GM23338 (cell line): ENCODE data around the gene CDK3.

Experiments
- CREB1 ChIP-seq: fragments of 250-450 bp; sonication (Bioruptor Pico); IDR thresholded peaks from 2 replicates; pipeline ENCODE4 v1.5.0; 2020; ENCODE audit warnings: low read depth, mild to moderate bottlenecking, moderate library complexity
- EZH2 ChIP-seq: fragments of 200-600 bp; sonication (generic); IDR thresholded peaks from one replicate; pipeline ENCODE4 v1.8.0; 2017; ENCODE audit warnings: antibody characterized with exemption, mild to moderate bottlenecking, low read depth; ENCODE audit not compliant: unreplicated experiment
- POLR2AphosphoS5 ChIP-seq: IDR thresholded peaks from 2 replicates; pipeline ENCODE4 v1.6.1; 2016; ENCODE audit warnings: antibody characterized with exemption, low read depth
- TF ChIP-seq, protein P1 (sequence below), 2 experiments: fragments of 200-600 bp in 1 of 2; sonication (generic) in 1 of 2; conservative IDR thresholded peaks; 2 replicates each; pipeline versions ENCODE4 v1.5.1 to v1.6.1; 2016 to 2017; ENCODE audit warnings: antibody characterized with exemption in 2 of 2, low read depth in 2 of 2, mild to moderate bottlenecking in 2 of 2, moderate library complexity in 1 of 2
- TF ChIP-seq, protein P2 (sequence below): IDR thresholded peaks from one replicate; pipeline ENCODE4 v1.6.1; 2018; ENCODE audit warnings: antibody characterized with exemption; ENCODE audit not compliant: unreplicated experiment

- TF ChIP-seq, protein P1, sequence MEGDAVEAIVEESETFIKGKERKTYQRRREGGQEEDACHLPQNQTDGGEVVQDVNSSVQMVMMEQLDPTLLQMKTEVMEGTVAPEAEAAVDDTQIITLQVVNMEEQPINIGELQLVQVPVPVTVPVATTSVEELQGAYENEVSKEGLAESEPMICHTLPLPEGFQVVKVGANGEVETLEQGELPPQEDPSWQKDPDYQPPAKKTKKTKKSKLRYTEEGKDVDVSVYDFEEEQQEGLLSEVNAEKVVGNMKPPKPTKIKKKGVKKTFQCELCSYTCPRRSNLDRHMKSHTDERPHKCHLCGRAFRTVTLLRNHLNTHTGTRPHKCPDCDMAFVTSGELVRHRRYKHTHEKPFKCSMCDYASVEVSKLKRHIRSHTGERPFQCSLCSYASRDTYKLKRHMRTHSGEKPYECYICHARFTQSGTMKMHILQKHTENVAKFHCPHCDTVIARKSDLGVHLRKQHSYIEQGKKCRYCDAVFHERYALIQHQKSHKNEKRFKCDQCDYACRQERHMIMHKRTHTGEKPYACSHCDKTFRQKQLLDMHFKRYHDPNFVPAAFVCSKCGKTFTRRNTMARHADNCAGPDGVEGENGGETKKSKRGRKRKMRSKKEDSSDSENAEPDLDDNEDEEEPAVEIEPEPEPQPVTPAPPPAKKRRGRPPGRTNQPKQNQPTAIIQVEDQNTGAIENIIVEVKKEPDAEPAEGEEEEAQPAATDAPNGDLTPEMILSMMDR (conservative IDR thresholded peaks at IDR 0.05; ENCODE audit: low read depth in 2 of 2) = no peak
- no peak for TF ChIP-seq EZH2
- TF ChIP-seq, protein P2, sequence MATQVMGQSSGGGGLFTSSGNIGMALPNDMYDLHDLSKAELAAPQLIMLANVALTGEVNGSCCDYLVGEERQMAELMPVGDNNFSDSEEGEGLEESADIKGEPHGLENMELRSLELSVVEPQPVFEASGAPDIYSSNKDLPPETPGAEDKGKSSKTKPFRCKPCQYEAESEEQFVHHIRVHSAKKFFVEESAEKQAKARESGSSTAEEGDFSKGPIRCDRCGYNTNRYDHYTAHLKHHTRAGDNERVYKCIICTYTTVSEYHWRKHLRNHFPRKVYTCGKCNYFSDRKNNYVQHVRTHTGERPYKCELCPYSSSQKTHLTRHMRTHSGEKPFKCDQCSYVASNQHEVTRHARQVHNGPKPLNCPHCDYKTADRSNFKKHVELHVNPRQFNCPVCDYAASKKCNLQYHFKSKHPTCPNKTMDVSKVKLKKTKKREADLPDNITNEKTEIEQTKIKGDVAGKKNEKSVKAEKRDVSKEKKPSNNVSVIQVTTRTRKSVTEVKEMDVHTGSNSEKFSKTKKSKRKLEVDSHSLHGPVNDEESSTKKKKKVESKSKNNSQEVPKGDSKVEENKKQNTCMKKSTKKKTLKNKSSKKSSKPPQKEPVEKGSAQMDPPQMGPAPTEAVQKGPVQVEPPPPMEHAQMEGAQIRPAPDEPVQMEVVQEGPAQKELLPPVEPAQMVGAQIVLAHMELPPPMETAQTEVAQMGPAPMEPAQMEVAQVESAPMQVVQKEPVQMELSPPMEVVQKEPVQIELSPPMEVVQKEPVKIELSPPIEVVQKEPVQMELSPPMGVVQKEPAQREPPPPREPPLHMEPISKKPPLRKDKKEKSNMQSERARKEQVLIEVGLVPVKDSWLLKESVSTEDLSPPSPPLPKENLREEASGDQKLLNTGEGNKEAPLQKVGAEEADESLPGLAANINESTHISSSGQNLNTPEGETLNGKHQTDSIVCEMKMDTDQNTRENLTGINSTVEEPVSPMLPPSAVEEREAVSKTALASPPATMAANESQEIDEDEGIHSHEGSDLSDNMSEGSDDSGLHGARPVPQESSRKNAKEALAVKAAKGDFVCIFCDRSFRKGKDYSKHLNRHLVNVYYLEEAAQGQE = no peak
- no peak for TF ChIP-seq CREB1 (CRISPR knock-in tag)
- TF ChIP-seq POLR2AphosphoS5 = no peak
Measured at GRCh38 chr17:76032780-76033108, 32.1 kb downstream of the CDK3 start.
